ENCODE measurements around the gene MCRS1.
"Not testable (repeated sequence)": the region's sequence is repeated elsewhere in the genome, so short reads cannot be mapped to it uniquely, and the experiment has no call there.

- TF ChIP-seq ZNF274 (IDR thresholded peaks at IDR 0.05; ENCODE audit: low read depth, low read length); YY1 (IDR thresholded peaks at IDR 0.05; ENCODE audit: insufficient read depth, insufficient read length); SUZ12 (IDR thresholded peaks at IDR 0.05; ENCODE audit: extremely low read depth, insufficient read depth, insufficient read length): not testable (repeated sequence)
Measured at GRCh38 chr12:49534122-49534521, 33.8 kb downstream of the MCRS1 start.

Data from NT2/D1 (cell line).